HCT116 (cell line): Measurements from ENCODE around the gene SLC1A6.

Experiments
- ATF3 ChIP-seq: IDR thresholded peaks from 2 replicates; pipeline ENCODE4 v1.6.1; 2012
- CTCF ChIP-seq, 3 experiments: fragments of 200-600 bp in 1 of 3; sonication (generic) in 1 of 3; IDR thresholded peaks in 2 of 3; conservative IDR thresholded peaks in 1 of 3; 2 replicates each; pipeline ENCODE4 v1.5.1; 2012 to 2017; ENCODE audit warnings: low read depth in 2 of 3, low read length in 2 of 3, antibody characterized with exemption in 1 of 3, borderline replicate concordance in 1 of 3, control low read depth in 1 of 3, mild to moderate bottlenecking in 1 of 3, mixed read lengths in 1 of 3, mixed run types in 1 of 3, moderate library complexity in 1 of 3; ENCODE audit not compliant: insufficient read depth in 1 of 3
- EZH2 ChIP-seq: fragments of 200-600 bp; sonication (generic); IDR thresholded peaks from 2 replicates; pipeline ENCODE4 v1.6.1; 2017; ENCODE audit warnings: antibody characterized with exemption, mixed run types
- EZH2phosphoT487 ChIP-seq: fragments of 200-600 bp; IDR thresholded peaks from 2 replicates; pipeline ENCODE4 v1.6.1; 2018; ENCODE audit warnings: antibody characterized with exemption, borderline replicate concordance
- JUND ChIP-seq: IDR thresholded peaks from 2 replicates; pipeline ENCODE4 v1.6.1; 2012
- MAX ChIP-seq: IDR thresholded peaks from 2 replicates; pipeline ENCODE4 v1.6.1; 2012
- POLR2A ChIP-seq: IDR thresholded peaks from 2 replicates; pipeline ENCODE4 v1.7.0; 2011; ENCODE audit warnings: borderline replicate concordance; ENCODE audit not compliant: insufficient read depth, insufficient read length; ENCODE audit errors: extremely low read depth
- POLR2AphosphoS5 ChIP-seq: IDR thresholded peaks from 2 replicates; pipeline ENCODE4 v1.6.1; 2011; ENCODE audit warnings: mild to moderate bottlenecking, low read depth, low read length, moderate library complexity
- REST ChIP-seq: IDR thresholded peaks from 2 replicates; pipeline ENCODE4 v1.6.1; 2012; ENCODE audit warnings: low read depth
- SIN3A ChIP-seq: IDR thresholded peaks from 2 replicates; pipeline ENCODE4 v1.6.1; 2012; ENCODE audit warnings: low read depth
- SP1 ChIP-seq: IDR thresholded peaks from 2 replicates; pipeline ENCODE4 v1.6.1; 2012; ENCODE audit warnings: low read depth
- SRF ChIP-seq: IDR thresholded peaks from 2 replicates; pipeline ENCODE4 v1.6.1; 2012; ENCODE audit warnings: low read depth
- YY1 ChIP-seq: IDR thresholded peaks from 2 replicates; pipeline ENCODE4 v1.6.1; 2011; ENCODE audit warnings: low read length, low read depth, moderate library complexity, mild to moderate bottlenecking; ENCODE audit not compliant: insufficient replicate concordance; ENCODE audit errors: extremely low read depth
- ZNF274 ChIP-seq: fragments of 200-500 bp; sonication (Bioruptor generic); IDR thresholded peaks from 2 replicates; pipeline ENCODE4 v1.6.1; 2014; ENCODE audit warnings: mild to moderate bottlenecking, low read depth, low read length, inconsistent platforms

- TF ChIP-seq POLR2AphosphoS5, result no peak
- TF ChIP-seq EZH2phosphoT487, result no peak
- TF ChIP-seq EZH2, result no peak
- no peak for TF ChIP-seq ZNF274
- no peak for TF ChIP-seq CTCF (IDR thresholded peaks at IDR 0.05 in 2 of 3, conservative IDR thresholded peaks at IDR 0.05 in 1 of 3; ENCODE audit: borderline replicate concordance in 1 of 3, insufficient read depth in 1 of 3, low read depth in 2 of 3, low read length in 2 of 3)
- TF ChIP-seq ATF3, result no peak
- TF ChIP-seq YY1, result no peak
- TF ChIP-seq MAX, result no peak
- no peak for TF ChIP-seq POLR2A
- TF ChIP-seq JUND, result no peak
- no peak for TF ChIP-seq REST
- TF ChIP-seq SIN3A, result no peak
- no peak for TF ChIP-seq SRF
- TF ChIP-seq SP1, result no peak
Measured at GRCh38 chr19:14944456-14944855, 35.2 kb downstream of the SLC1A6 start.
